ENCODE results near the gene OR4F6.

The OR4F6 gene

GRCh38 chr15:101805605-101806345, 2.5 kb downstream of the OR4F6 start:
- no peak for DNase-seq

DNA sequence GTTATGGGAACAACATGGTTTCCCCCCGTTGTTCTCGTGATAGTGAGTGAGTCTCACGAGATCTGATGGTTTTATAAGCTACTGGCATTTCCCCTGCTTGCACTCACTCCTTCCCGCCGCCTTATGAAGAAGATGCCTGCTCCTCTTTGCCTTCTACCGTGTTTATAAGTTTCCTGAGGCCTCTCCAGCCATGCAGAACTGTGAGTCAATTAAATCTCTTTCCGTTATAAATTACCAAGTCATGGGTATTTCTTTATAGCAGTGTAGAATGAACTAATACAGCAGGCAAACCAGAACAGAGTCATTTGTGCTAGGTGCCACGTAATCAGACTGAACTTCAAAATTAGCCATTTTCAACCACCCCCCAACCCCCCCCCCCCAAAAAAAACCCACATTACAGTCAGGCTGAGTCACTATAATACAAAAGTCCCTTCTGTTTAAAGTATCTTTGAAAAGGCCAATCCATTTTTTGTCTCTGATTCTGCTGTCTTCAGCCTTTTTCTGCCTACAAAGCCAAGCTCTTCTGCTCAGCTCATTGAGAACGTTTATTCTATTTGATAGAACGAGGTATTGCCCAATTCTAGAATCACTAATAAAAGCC, 4.1 kb downstream of the OR4F6 start:
- DNase-seq = no peak

DNA sequence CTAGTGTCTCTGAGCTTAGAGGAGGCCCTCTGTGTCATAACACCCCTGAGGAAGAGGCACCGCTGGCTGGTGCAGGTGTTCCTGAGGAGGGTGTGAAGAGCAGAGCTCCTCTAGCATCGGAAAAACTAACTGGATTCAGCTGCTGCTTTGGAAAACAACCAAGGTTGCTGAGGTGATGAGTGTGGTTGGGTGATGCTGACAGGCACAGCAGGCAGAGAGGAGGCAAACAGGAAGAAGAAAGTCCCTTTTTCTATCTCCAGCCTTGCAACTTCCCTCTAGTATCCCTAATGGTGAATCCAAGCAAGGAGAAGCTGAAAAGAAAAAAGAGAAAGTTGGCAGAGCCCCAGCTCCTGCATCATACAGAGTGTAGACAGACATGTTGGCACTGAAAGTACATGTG, 4.9 kb downstream of the OR4F6 start:
- no peak for DNase-seq

GRCh38 chr15:101810456-101810855, 7.1 kb downstream of the OR4F6 start:
- DNase-seq = no peak

DNA sequence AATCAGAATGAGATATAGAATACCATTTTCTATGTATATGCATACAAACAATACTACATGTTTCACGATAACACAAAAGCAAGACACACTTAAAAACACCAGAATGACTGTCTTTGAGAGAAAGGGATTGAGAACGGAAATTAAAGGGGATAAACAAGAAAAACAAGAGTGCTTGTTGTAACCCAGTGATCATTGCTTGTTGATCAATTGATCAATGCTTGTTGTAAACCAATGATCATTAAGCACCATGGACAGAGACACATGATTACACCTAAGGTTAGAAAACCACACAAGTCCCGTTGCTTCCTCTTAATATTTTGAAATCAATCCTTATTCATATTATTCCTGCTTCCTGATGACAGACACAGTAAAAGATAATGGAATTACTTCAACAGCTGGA, 7.6 kb downstream of the OR4F6 start:
- DNase-seq = no peak

GRCh38 chr15:101811902-101812301, 8.6 kb downstream of the OR4F6 start, which contains the start of gene OR4F15:
Gene OR4F15, plus strand, starts transcription at chr15:101812202. Its CDS starts 5,985 bp downstream, at chr15:101818187.
- no peak for DNase-seq

- DNase-seq = peak in 1 of 2 experiments; percentile 68
These were observed 10.7 kb downstream of the OR4F6 start for GRCh38 chr15:101813803-101814534.

- DNase-seq = no peak
These were observed 17.5 kb downstream of the OR4F6 start for GRCh38 chr15:101820781-101821180.

GRCh38 chr15:101827257-101827656, 23.9 kb downstream of the OR4F6 start:
- DNase-seq = no peak

- DNase-seq = no peak
These were observed 25.5 kb downstream of the OR4F6 start for GRCh38 chr15:101828774-101829173.

GRCh38 chr15:101841656-101842055, 38.3 kb downstream of the OR4F6 start:
- DNase-seq = peak in 1 of 2 experiments; percentile 5

DNA sequence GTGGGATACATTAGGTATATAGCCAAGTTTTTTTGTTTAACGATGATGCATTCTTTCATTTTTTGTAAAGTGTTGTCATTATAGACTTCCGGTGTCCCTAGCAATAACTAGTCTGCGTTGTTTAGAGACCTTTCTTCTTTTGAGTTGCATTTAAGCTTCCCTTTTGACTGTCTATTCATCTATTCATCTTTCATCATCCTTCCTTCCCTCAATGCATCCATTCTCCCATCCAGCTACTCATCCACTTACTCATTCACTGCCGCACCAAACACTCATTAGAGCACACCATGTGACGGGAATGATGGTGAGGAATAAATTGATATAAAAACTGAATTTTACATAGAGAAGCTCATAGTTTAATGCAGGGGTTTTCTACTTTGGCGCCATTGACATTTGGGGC, 41.6 kb downstream of the OR4F6 start:
- DNase-seq = no peak

DNA sequence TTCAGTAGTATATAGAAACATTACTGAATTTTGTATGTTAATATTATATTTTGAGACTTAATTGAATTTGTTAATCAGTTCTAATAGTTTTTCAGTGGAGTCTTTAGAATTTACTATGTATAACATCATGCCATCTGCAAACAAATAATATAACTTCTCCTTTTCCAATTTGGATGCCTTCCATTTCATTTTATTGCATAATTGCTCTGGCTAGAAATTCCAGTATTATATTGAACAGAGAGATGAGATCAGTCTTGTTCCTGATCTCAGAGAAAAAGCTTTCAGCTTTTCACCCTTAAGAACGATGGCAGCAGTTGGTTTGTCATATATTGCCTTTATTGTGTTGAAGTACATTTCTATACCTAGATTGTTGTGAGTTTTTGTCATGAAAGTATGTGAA, 49.0 kb downstream of the OR4F6 start:
- DNase-seq = no peak

Data from NCI-H524 (cell line).